ENCODE results near the gene SYNGR1.
"Not testable (repeated sequence)": the region's sequence is repeated elsewhere in the genome, so short reads cannot be mapped to it uniquely, and the experiment has no call there.

Gene SYNGR1

DNA sequence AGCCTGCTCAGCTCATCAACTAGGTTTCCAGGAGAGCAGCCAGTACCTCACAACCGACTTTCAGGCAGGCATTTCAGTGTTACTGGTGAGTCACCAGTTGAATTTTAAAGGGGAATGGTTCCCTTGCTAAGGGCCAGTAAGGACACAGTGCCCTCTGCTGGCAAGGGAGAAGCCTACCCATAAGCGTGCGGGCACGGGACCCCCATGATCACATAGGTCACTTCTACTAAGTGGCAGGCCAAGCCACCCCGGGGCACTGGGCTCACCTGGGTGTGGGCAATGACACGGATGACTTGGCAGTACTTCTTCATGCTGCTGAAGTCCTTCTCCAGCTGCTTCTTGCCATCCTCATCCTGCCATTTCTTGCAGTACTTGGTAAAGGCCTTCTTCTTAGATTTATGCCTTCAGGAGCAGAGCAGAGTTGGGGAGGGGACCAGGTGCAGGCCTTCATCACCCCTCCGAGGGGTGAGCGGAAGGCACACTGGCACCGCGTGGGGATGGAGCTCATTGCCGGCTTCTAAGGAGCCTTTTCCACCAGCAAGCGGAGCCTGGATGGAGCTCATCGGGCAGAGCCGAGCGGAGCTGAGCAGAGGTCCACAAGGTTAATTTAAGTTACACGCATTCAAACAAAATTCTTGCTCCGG lies 33.2 kb upstream of the SYNGR1 start:
- peak; percentile 77 for DNase-seq (ENCODE audit: low spot score)

DNA sequence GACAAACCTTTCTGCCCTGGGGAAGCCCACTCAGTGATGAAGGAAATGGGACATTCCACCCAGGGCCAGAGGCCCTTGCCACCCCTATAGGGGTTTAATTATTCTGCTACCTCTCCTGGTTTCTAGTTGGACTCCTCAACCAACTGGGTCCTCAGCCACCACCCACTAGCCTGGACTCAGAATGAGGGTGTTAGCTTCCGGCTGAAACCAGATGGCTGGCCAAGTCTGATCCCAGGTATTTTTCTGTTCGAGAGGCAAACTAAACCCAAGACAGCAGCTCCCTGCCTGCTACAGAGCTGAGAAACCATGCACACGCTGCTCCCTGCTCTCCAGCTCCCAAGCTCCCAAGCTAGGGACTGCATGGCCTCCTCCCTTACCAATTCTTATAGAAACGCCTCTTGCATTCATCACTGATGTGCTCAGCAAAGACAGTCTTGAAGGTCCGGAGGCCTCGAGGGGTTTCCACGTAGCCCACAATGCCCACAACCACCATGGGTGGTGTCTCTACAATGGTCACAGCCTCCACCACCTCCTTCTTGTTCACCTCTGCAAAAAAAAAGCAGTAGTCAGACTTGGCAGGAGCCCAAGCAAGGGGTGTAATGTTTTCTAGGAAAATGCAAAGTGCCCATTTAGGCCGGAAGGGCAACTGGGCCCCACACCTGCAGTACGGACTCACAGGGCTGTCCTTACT lies 32.6 kb upstream of the SYNGR1 start:
- no peak for DNase-seq (ENCODE audit: low spot score)

DNA sequence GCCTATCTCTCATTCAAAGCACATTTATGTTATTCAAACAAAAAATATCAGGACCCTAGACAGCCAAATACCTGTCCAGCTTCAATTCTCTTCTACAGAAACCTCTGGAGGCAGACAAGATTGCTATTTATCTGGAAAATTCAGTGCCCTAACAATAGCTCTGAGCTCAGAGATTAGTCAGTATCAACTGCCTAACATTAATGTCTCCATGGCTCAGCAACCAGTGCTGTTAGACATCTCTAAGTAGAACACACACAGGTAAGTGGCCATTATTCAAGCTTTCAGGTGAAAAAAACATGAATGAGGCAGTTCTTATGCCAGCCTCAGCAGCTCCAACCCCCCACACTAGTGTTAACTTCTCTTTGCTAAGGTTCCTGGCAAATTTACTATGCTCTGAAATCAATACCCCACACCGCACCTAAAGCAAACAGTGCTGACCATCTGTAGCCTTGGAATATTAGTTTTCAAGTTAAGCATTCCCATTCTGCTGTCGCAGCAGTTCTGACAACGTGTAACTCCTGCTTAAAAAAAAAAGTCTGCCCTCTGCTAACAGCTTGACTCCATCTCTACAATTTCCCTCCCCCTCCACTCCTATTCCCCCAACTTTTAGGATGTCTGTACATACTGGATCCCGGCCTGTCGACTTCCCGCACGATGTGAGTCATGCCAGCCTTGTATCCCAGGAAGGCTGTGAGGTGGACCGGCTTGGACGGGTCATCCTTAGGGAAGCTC lies 31.9 kb upstream of the SYNGR1 start:
- DNase-seq (ENCODE audit: low spot score), result no peak

DNA sequence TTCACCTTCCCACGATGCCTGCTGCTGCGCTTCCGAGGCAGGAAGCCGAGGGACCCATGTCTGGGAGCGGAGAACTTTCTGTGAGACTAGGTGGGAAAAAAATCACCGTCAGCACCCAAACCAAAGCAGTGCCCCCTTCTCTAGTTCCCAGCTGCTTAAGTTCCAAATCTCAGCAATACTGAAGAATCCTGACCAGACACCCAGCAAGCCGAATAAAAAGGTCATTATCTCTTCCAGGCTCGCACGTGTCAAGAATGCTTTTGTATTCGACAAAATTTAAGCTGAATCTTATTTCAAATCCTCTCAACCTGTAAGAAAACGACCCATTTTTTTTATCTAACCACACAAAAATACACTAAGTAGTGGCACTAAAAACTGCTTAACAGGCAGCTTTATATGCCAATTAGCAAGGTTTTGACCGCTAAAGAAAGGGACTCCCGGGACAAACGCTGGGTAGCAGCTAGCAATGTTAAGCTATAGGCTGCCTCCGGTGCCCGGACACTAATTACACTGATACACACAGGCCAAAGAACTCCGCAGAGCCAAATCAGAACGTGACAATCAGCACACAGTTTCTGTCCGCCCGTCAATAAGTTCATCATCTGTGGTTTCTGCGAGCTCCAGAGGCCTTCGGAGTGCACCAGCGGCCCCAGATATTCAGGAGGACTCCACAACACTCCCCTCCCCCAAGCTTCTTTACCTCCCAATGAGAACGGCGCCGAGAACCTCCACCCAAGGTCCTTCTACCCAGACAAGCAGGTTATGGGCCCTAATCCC lies 31.1 kb upstream of the SYNGR1 start:
- DNase-seq (ENCODE audit: low spot score), result no peak

DNA sequence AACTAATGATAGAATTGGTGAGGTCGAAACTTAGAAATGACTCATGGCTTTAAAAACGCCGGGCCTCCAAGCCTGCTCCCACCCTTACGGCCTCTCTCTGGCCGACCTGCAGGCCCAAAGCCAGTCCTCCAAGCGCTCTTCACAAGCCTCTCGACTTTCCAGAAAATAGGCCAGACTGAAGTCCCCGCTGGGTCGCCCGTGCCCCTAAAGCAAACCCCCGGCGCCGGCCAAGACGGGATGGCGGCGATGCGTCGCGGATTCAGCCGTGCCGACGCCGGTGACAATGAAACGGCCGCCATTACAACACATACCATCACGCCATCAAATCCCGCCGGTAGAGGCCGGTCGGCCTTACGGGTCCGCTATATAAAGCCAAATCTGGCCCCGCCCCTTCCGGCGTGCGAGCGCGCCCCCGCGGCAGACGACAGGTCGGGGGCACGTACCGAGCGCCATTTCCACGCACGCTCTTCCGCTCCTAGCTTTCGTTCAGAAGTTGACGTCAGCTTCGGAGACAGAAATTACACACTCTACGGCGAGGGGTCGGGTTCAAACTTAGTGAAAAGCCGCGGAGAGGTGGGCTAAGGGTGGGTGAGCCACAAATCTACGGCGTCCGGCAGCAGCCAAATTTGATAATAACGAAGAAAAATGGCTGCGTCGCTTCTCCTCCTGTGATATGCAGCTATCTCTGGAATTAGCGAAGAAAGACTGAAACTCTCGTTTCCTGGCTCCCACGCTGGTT lies 30.3 kb upstream of the SYNGR1 start, which contains the start of gene RPL3:
Gene RPL3, minus strand, starts transcription at position 340 of the 739 bp plus-strand sequence. Its CDS starts 26 bp downstream, at position 314.
- DNase-seq (ENCODE audit: low spot score), result peak; percentile 97

DNA sequence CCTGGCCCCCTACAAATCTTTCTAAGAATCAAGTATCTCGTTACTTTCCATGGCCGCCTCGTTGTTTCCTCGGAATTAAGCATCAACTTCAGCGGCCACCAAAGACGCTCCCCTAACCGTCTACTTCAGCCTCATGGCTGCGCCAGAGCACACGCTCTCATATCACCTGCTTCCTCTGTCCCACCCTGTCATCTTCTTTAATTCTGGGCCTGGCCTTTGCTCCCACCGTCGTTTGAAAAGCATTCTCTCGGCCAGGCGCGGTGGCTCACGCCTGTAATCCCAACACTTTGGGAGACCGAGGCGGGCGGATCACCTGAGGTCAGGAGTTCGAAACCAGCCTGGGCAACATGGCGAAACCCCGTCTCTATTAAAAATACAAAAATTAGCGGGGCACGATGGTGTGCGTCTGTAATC lies 29.2 kb upstream of the SYNGR1 start:
- not testable (repeated sequence) for DNase-seq (ENCODE audit: low spot score)

DNA sequence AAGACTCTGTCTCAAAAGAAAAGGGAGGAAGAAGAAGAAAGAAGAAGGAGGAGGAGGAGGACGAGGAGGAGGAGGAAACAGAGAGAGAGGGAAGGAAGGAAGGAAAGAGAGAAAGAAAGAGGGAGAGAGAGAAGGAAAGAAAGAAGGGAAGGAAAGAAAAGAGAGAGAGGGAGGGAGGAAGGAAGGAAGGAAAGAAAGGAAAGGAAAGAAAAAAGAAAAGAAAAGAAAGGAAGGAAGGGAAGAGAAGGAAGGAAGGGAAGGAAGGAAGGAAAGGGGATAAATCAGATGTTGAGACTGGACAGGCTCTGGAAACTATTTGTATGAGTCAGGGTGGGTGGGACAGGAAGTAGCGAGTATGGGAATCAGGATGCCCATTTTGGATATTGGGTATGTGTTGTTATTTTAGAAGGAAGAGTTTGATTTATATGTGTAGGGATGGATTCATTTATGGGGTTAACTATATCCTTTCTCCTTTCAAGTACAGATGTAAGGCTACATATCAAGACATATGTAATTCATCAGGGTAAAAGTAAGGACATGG lies 24.3 kb upstream of the SYNGR1 start:
- no peak for DNase-seq (ENCODE audit: low spot score)

DNA sequence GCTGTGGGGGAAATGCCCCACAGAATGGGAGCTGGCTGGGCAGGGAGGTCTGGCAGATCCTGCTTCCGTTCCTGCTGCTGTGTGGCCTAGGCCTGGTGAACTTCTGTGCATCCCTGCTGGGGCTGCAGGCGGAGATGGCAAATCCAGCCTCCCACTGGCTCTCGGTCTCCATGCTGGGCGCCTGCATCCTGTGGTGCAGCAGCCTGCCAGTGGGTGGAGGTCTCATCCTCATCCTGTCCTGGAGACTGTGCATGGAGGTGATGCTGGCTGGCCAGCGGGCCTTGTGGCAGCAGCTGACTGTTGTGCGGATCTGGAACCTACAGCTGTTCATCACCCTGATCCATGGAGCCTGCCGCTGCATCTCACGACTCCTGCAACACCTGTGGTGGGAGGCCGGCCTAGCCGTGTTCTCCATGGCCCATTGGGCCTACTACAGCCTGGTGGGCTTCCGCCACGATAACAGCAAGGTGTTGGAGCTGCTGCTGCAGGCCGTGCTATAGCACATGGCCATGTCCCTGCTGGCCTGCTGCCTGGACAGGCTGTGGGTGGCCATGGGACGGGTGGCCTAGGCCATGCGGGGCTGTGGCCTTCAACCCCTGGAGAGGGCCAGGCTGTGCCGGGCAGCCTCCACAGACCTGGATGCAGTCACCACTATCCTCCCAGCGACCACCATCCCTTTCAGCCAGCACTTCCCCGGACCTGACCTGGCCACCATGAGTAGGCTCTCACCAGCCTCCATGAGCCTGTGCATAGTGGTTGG lies 21.6 kb upstream of the SYNGR1 start:
- DNase-seq (ENCODE audit: low spot score), result no peak

DNA sequence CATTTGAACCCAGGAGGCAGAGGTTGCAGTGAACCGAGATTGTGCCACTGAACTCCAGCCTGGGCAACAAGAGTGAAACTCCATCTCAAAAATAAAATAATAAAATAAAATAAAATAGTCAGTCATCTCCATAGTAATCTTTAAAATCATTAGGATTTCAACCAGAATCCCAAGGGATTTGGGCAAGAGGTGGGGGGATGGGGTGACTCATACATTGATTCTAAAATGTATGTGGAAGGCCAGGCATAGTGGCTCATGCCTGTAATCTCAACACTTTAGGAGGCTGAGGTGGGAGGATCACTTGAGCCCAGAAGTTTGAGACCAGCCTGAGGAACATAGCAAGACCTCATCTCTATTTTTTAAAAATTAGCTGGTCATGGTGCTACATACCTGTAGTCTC lies 19.2 kb upstream of the SYNGR1 start:
- not testable (repeated sequence) for DNase-seq (ENCODE audit: low spot score)

DNA sequence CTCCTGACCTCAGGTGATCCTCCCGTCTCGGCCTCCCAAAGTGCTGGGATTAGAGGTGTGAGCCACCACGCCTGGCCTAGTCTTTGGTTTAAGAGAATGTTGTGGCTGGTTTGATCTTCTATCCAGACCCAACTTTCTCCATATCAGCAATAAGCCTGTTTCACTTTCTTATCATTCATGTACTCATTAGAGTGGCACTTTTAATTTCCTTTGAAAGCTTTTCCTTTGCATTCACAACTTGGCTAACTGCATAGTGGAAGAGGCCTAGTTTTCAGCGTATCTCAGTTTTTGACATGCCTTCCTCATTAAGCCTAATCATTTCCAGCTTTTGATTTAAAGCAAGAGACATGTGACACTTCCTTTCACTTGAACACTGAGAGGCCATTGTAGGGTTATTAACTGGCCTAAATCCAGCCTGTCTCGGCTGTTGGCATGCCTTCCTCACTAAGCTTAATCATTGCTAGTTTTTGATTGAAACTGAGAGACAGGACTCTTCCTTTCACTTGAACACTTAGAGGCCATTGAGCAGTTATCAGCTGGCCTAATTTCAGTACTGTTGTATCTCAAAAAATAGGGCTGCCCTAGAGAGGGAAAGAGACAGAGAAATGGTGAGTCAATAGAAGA lies 17.2 kb upstream of the SYNGR1 start:
- no peak for DNase-seq (ENCODE audit: low spot score)

DNA sequence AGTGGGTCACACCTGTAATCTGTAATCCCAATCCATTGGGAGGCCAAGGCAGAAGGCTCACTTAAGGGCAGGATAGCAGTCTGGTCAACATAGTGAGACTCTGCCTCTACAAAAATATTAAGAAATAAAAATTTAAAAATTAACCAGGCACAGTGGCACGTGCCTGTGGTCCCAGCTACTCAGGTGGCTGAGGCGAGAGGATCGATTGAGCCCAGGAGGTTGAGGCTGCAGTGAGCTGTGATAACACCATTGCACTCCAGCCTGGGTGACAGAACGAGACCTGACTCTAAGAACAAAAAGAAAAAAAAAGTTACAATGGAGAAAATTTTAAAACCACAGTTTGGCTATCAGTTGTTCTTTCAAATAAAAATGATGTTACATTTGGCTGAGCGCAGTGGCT lies 13.4 kb upstream of the SYNGR1 start:
- DNase-seq (ENCODE audit: low spot score), result no peak

DNA sequence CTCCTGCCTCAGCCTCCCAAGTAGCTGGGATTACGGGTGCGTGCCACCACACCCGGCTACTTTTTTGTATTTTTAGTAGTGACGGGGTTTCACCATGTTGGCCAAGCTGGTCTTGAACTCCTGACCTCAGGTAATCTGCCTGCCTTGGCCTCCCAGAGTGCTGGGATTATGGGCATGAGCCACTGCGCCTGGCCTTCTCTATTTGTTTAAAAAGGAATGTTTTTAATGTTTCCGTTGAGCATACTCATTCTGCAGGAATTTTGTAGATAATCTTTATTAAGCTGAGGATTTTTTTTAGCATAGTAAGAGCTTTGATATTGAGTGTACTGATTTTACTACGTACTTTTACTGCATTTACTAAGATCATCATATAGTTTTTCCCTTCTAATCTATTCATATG lies 10.0 kb upstream of the SYNGR1 start:
- DNase-seq (ENCODE audit: low spot score), result not testable (repeated sequence)

DNA sequence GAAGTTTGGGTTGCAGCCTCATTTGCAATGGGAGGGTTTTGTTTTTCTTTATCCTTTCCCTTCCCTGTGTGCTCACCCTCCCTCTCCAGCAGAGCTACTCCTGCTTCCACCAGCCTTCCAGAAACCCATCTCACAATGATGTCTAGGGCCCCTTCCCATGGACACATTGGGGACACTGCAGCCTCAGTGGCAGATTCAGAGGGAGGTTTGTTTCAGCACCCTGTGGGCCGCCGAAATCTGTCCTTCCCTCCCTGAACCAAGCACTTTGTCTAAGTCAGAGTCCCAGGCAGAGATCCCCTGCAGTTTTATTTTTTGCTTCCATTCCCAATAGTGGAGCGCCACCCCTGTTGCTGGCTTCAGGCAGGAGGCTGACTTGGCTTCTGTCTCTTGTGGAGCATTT lies 8.6 kb upstream of the SYNGR1 start:
- DNase-seq (ENCODE audit: low spot score), result no peak

DNA sequence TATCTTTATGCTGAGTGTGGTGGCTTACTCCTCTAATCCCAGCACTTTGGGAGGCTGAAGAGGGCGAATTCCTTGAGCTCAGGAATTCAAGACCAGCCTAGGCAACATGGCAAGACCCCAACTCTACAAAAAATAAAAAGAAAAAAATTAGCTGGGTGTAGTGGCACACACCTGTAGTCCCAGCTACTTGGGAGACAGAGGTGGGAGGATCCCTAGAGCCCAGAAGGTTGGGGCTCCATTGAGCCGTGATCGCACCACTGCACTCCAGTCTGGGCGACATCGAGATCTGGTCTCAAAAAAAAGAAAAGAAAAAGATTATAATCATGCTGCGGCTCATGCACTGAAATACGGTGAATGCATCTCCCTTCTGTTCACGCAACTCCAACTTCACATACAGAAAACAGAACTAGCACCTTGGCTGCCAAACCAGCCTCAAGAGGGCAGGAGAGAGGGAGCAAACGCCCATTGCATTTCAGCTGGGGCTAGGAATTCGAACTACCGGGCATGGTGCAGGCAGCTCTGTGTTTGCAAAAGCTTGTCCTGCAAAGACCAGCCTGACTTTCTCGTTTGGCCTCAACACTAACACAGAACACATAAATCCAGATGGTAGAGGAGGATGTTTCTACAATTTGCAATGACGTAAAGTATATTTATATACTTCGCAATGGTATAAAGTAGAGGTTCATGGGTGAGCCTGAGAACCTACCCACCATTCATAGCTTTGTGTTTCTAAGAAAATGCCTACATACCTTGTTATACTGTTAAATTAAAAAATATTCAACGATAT lies 6.3 kb upstream of the SYNGR1 start:
- peak; percentile 51 for DNase-seq (ENCODE audit: low spot score)

DNA sequence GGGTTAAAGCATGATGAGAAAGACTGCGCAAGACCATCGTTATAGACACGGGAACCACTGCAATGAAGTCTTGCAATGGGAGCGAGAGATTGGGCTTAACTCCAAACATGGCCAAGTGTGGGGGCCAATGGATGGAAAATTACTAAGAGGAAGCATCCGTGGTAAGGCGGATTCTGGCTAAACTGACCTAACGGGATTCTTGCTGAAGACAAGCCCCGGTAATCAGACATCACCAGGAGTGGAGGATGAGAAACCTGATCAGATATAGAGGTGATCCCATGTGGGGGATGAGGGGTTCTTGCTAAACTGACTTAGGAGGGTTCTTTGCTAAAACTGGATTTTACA lies 5.8 kb upstream of the SYNGR1 start:
- no peak for DNase-seq (ENCODE audit: low spot score)

DNA sequence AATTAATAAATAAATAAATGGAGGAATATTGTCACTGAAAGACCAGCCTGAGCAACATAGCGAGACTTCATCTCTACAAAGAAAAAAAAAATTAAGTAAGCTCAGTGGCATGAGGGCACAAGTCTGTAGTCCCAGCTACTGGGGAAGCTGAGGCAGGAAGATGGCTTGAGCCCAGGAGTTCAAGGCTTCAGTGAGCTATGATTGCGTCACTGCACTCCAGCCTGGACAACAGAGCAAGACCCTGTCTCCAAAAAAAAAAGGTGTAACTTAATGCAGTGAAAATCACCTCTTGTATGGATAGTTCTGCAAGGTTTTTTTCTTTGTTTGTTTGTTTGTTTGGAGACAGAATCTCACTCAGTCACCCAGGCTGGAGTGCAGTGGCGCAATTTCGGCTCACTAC lies 4.6 kb upstream of the SYNGR1 start:
- no peak for DNase-seq (ENCODE audit: low spot score)

DNA sequence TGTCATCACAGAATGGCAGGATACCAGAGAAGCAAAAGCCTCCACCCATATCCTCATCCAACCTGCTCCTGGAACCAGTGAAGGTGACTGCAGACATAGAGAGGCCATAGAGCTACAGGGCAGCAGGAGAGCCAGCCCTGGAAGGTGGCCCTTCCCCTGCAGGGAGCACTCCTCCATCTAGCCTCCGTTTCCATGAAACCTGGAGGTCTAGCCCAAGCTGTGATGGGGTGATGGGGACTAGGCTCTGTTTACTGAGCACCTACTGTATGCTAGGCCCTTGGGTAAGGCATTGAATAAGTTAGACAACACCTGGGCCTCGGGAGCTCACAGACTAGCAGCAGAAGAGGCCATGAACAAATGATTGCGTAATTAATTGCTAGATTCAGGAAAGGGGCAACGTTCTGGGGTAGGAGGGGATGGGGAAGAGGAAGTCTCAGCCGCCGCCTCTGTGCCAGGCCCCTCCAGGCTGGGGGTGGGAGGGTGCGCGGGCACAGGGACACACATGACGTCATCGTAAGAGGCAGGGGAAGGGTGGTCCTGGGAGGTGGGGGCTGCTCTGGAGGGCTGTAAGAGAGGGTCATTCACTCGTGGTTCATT lies 784 bp upstream of the SYNGR1 start:
- no peak for DNase-seq (ENCODE audit: low spot score)

DNA sequence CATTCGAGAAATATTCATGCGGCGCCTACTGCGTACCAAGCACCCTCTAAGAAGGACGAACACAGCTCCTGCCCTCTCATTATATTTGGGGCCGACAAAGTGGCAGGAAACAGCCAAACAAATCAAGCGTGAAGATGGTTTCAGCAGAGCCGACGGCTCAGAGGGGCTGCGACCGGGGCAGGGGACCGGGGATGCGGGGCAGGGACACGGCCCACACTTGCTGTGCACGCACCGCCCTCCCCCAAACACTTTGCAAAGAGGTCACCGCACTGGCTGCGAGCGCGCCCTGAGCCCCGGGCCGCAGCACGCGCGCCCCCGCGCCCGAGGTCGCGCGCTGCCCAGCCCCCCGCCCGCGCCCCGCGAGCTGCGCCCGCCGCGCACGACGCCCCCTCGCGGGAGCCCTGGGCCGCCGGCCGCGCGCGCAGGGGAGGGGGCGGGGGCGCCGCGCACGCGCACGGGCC lies 255 bp upstream of the SYNGR1 start:
- no peak for DNase-seq (ENCODE audit: low spot score)
